ENCODE data around the gene OSR1.

OSR1 gene

GRCh38 chr2:19349911-19350677 is 8.3 kb downstream of the OSR1 start:
- TF ChIP-seq, protein P1, sequence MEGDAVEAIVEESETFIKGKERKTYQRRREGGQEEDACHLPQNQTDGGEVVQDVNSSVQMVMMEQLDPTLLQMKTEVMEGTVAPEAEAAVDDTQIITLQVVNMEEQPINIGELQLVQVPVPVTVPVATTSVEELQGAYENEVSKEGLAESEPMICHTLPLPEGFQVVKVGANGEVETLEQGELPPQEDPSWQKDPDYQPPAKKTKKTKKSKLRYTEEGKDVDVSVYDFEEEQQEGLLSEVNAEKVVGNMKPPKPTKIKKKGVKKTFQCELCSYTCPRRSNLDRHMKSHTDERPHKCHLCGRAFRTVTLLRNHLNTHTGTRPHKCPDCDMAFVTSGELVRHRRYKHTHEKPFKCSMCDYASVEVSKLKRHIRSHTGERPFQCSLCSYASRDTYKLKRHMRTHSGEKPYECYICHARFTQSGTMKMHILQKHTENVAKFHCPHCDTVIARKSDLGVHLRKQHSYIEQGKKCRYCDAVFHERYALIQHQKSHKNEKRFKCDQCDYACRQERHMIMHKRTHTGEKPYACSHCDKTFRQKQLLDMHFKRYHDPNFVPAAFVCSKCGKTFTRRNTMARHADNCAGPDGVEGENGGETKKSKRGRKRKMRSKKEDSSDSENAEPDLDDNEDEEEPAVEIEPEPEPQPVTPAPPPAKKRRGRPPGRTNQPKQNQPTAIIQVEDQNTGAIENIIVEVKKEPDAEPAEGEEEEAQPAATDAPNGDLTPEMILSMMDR (IDR thresholded peaks at IDR 0.05; ENCODE audit: borderline replicate concordance, insufficient read depth, low read depth, low read length) = peak; percentile 90
- no peak overlapping the region for H3K4me3 ChIP-seq (ENCODE audit: low read depth, low read length)

GRCh38 chr2:19348692-19349091 is 9.7 kb downstream of the OSR1 start:
- TF ChIP-seq, protein P1 (IDR thresholded peaks at IDR 0.05; ENCODE audit: borderline replicate concordance, insufficient read depth, low read depth, low read length) = no peak
- no peak overlapping the region for H3K4me3 ChIP-seq (ENCODE audit: low read depth, low read length)

GRCh38 chr2:19347619-19348562 is 10.5 kb downstream of the OSR1 start:
- peak overlapping the region; percentile 65 for H3K4me3 ChIP-seq (ENCODE audit: low read depth, low read length)
- TF ChIP-seq, protein P1 (IDR thresholded peaks at IDR 0.05; ENCODE audit: borderline replicate concordance, insufficient read depth, low read depth, low read length) = no peak

GRCh38 chr2:19346983-19347618 is 11.3 kb downstream of the OSR1 start:
- TF ChIP-seq, protein P1 (IDR thresholded peaks at IDR 0.05; ENCODE audit: borderline replicate concordance, insufficient read depth, low read depth, low read length) = no peak
- peak overlapping the region; percentile 65 for H3K4me3 ChIP-seq (ENCODE audit: low read depth, low read length)

GRCh38 chr2:19337742-19338141 is 20.7 kb downstream of the OSR1 start:
- TF ChIP-seq, protein P1 (IDR thresholded peaks at IDR 0.05; ENCODE audit: borderline replicate concordance, insufficient read depth, low read depth, low read length) = no peak
- H3K4me3 ChIP-seq (ENCODE audit: low read depth, low read length) = no peak overlapping the region

- TF ChIP-seq, protein P1 (IDR thresholded peaks at IDR 0.05; ENCODE audit: borderline replicate concordance, insufficient read depth, low read depth, low read length) = no peak
- H3K4me3 ChIP-seq (ENCODE audit: low read depth, low read length) = no peak overlapping the region
Measured at GRCh38 chr2:19337202-19337601, 21.2 kb downstream of the OSR1 start.
